Endothelial cell (in vitro differentiated cells): ENCODE measurements around the gene SOX15. TPM values are rescaled to one million over a fixed set of nuclear protein-coding genes. Genes with fewer than 3 reads are reported as not detected.

Source experiments
- DNase-seq: peaks from one replicate; pipeline ENCODE4 v3.0.0; 2021; ENCODE audit warnings: low spot score
- H3K27ac Mint-ChIP-seq: one replicate; pipeline ENCODE4 v1.8.0; 2021; ENCODE audit warnings: mixed read lengths, inconsistent platforms; ENCODE audit not compliant: unreplicated experiment
- H3K27me3 Mint-ChIP-seq: one replicate; pipeline ENCODE4 v1.8.0; 2021; ENCODE audit warnings: mild to moderate bottlenecking, moderate library complexity, mixed read lengths, inconsistent platforms; ENCODE audit not compliant: unreplicated experiment
- H3K36me3 Mint-ChIP-seq: one replicate; pipeline ENCODE4 v1.8.0; 2021; ENCODE audit warnings: mild to moderate bottlenecking, low read depth, mixed read lengths, inconsistent platforms; ENCODE audit not compliant: unreplicated experiment
- H3K4me1 Mint-ChIP-seq: one replicate; pipeline ENCODE4 v1.8.0; 2021; ENCODE audit warnings: mild to moderate bottlenecking, mixed read lengths, inconsistent platforms; ENCODE audit not compliant: unreplicated experiment
- H3K4me3 Mint-ChIP-seq: one replicate; pipeline ENCODE4 v1.8.0; 2021; ENCODE audit warnings: mild to moderate bottlenecking, mixed read lengths, inconsistent platforms; ENCODE audit not compliant: unreplicated experiment
- H3K9me3 Mint-ChIP-seq: one replicate; pipeline ENCODE4 v1.8.0; 2021; ENCODE audit warnings: mixed read lengths, inconsistent platforms; ENCODE audit not compliant: unreplicated experiment
- CTCF ChIP-seq: fragments of 200-600 bp; sonication (generic); IDR thresholded peaks from one replicate; pipeline ENCODE4 v1.5.0; 2021; ENCODE audit warnings: antibody characterized with exemption; ENCODE audit not compliant: unreplicated experiment
- total RNA-seq: library from RNA; stranded (reverse); fragmentation: NEBNext Ultra II Directional; extraction: Animal tissue kit (Norgen Biotek cat#: 25700); gene quantifications from one replicate; pipeline ENCODE4 v1.2.1, GENCODE V29; 2021; ENCODE audit not compliant: unreplicated experiment

The SOX15 gene
- total RNA-seq, 1 donor from 2014 or later, result 1.3 TPM

GRCh38 chr17:7557147-7557764 is 32.6 kb downstream of the SOX15 start:
- no peak for DNase-seq
- peaks cover 13% of the 10 kb centered on the region for H3K27me3 Mint-ChIP-seq
- H3K4me1 Mint-ChIP-seq, result peaks cover 38% of the 10 kb centered on the region
- TF ChIP-seq CTCF, result no peak
- no peak overlapping the region for H3K27ac Mint-ChIP-seq
- H3K36me3 Mint-ChIP-seq, result no peaks in the 10 kb centered on the region
- no peaks in the 10 kb centered on the region for H3K9me3 Mint-ChIP-seq
- peak overlapping the region; percentile 67 for H3K4me3 Mint-ChIP-seq

- no peaks in the 10 kb centered on the region for H3K36me3 Mint-ChIP-seq
- peaks cover 38% of the 10 kb centered on the region for H3K4me1 Mint-ChIP-seq
- no peak for TF ChIP-seq CTCF
- H3K27me3 Mint-ChIP-seq, result peaks cover 13% of the 10 kb centered on the region
- no peak for DNase-seq
- H3K27ac Mint-ChIP-seq, result no peak overlapping the region
- no peak overlapping the region for H3K4me3 Mint-ChIP-seq
- H3K9me3 Mint-ChIP-seq, result no peaks in the 10 kb centered on the region
Measured at GRCh38 chr17:7556627-7557026, 33.3 kb downstream of the SOX15 start.

- no peak for TF ChIP-seq CTCF
- H3K4me3 Mint-ChIP-seq, result peak overlapping the region; percentile 47
- H3K27ac Mint-ChIP-seq, result peak overlapping the region; percentile 48
- H3K27me3 Mint-ChIP-seq, result peaks cover 10% of the 10 kb centered on the region
- DNase-seq, result no peak
- H3K4me1 Mint-ChIP-seq, result peaks cover 31% of the 10 kb centered on the region
- H3K9me3 Mint-ChIP-seq, result no peaks in the 10 kb centered on the region
- H3K36me3 Mint-ChIP-seq, result peaks cover 3% of the 10 kb centered on the region
Measured at GRCh38 chr17:7555320-7555948, 34.5 kb downstream of the SOX15 start.

GRCh38 chr17:7553356-7553755 is 36.5 kb downstream of the SOX15 start:
- Mint-ChIP-seq H3K27ac (peak overlapping the region; percentile 6), H3K4me3 (no peak overlapping the region), H3K36me3 (peaks cover 3% of the 10 kb centered on the region), H3K9me3 (no peaks in the 10 kb centered on the region), H3K4me1 (peaks cover 30% of the 10 kb centered on the region), H3K27me3 (peaks cover 6% of the 10 kb centered on the region)
- no peak for TF ChIP-seq CTCF
- DNase-seq, result no peak

GRCh38 chr17:7552621-7553051 is 37.3 kb downstream of the SOX15 start:
- H3K27me3 Mint-ChIP-seq, result peaks cover 7% of the 10 kb centered on the region
- no peak for TF ChIP-seq CTCF
- H3K9me3 Mint-ChIP-seq, result no peaks in the 10 kb centered on the region
- no peak for DNase-seq
- H3K4me1 Mint-ChIP-seq, result peaks cover 25% of the 10 kb centered on the region
- H3K36me3 Mint-ChIP-seq, result peaks cover 3% of the 10 kb centered on the region
- no peak overlapping the region for H3K27ac Mint-ChIP-seq
- H3K4me3 Mint-ChIP-seq, result no peak overlapping the region
